Hepatocyte (in vitro differentiated cells): Measurements from ENCODE around the gene KBTBD4. TPM values are rescaled to one million over a fixed set of nuclear protein-coding genes. Genes with fewer than 3 reads are reported as not detected.

Source experiments
- DNase-seq: peaks from one replicate; pipeline ENCODE4 v3.0.0-alpha.2; 2016; ENCODE audit warnings: low spot score
- H2AFZ ChIP-seq: fragments of 200-600 bp; sonication (generic); 2 replicates; pipeline ENCODE4 v1.6.0; 2016; ENCODE audit warnings: antibody characterized with exemption, mild to moderate bottlenecking
- H3K27ac ChIP-seq: fragments of 200-600 bp; sonication (generic); 2 replicates; pipeline ENCODE4 v1.5.1; 2016; ENCODE audit warnings: mild to moderate bottlenecking
- H3K27me3 ChIP-seq: fragments of 200-600 bp; sonication (generic); 2 replicates; pipeline ENCODE4 v1.6.1; 2016
- H3K36me3 ChIP-seq: fragments of 200-600 bp; sonication (generic); replicated peaks from 2 replicates; pipeline ENCODE4 v1.5.1; 2016; ENCODE audit warnings: low read depth; ENCODE audit not compliant: insufficient read depth
- H3K4me1 ChIP-seq: fragments of 200-600 bp; sonication (generic); 2 replicates; pipeline ENCODE4 v1.5.1; 2016; ENCODE audit warnings: mild to moderate bottlenecking, moderate library complexity; ENCODE audit not compliant: insufficient read depth
- H3K4me2 ChIP-seq: fragments of 200-600 bp; sonication (generic); 2 replicates; pipeline ENCODE4 v1.6.0; 2016
- H3K4me3 ChIP-seq: fragments of 200-600 bp; sonication (generic); 2 replicates; pipeline ENCODE4 v1.5.1; 2016; ENCODE audit warnings: mild to moderate bottlenecking
- H3K79me2 ChIP-seq: fragments of 200-600 bp; sonication (generic); 2 replicates; pipeline ENCODE4 v1.6.0; 2017; ENCODE audit warnings: mild to moderate bottlenecking
- H3K9me2 ChIP-seq: fragments of 200-600 bp; sonication (generic); replicated peaks from 2 replicates; pipeline ENCODE4 v1.6.0; 2017; ENCODE audit warnings: mild to moderate bottlenecking; ENCODE audit not compliant: insufficient read depth
- H3K9me3 ChIP-seq: fragments of 200-600 bp; sonication (generic); 2 replicates; pipeline ENCODE4 v1.5.1; 2016; ENCODE audit warnings: low read depth, mild to moderate bottlenecking
- H4K20me1 ChIP-seq: fragments of 200-600 bp; sonication (generic); 2 replicates; pipeline ENCODE4 v1.6.0; 2016; ENCODE audit warnings: mild to moderate bottlenecking; ENCODE audit not compliant: insufficient read depth, poor library complexity, severe bottlenecking
- EZH2 ChIP-seq: fragments of 200-600 bp; sonication (generic); IDR thresholded peaks from 2 replicates; pipeline ENCODE4 v1.6.1; 2016; ENCODE audit warnings: antibody characterized with exemption, mild to moderate bottlenecking, borderline replicate concordance
- EZH2phosphoT487 ChIP-seq: fragments of 200-600 bp; sonication (generic); IDR thresholded peaks from one replicate; pipeline ENCODE4 v1.6.1; 2018; ENCODE audit warnings: antibody characterized with exemption, mild to moderate bottlenecking, low read depth, moderate library complexity; ENCODE audit not compliant: unreplicated experiment, severe bottlenecking
- WGBS: methylation state at CpG from one replicate; pipeline ENCODE4 v1.1.6; 2016; ENCODE audit warnings: low lambda C conversion rate; ENCODE audit errors: missing lambda C conversion rate; 5-methylcytosine and 5-hydroxymethylcytosine counted together
- polyA plus RNA-seq: library from polyadenylated mRNA; unstranded; fragments of >200 nt; fragmentation: Nextera tagmentation; extraction: Ambion mirVana; gene quantifications from 2 replicates; pipeline ENCODE4 v1.2.1, GENCODE V29; 2016
- total RNA-seq: library from RNA; depleted of rRNA; stranded (reverse); fragments of >200 nt; gene quantifications from 2 replicates; pipeline ENCODE4 v1.2.3, GENCODE V29; 2014
- TF ChIP-seq, protein P1 (sequence below): fragments of 200-600 bp; sonication (generic); IDR thresholded peaks from 2 replicates; pipeline ENCODE4 v1.5.1; 2016; ENCODE audit warnings: antibody characterized with exemption, mild to moderate bottlenecking; ENCODE audit not compliant: poor library complexity

KBTBD4 gene
- total and polyA plus RNA-seq, 2 experiments from 2014 or later = 14.6 to 18.2 TPM

DNA sequence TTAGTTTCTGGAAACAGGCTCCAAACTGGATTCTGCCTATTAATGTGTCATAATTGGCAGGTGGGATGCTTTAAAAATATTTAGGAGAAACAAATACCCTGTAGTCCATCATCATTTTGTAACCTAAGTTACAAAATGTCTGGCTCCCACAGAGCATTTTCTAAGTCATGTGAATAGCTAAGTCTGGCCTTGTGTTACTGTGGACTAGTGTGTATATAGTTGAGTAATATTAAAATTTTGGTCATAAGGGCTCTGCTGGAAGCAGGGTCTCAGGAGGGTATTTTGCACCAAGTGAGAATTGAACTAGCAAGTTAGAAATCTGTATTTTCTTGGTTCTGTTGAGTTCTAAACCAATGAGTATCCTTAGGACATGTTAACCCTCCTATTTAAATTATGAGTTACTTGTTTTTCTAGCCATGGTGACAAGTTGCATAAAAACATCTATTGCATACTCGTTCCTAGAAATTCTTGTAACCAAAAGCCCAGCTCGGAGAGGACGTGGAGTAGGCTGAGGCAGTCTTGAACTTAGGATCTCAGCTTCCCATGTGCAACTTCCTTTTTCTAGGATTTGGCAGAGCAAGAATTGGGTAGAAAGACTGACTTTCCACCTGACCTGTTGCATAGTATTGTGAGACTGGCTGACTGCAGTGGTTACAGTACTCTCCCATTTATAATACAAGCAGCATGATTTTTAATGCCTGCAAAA, 8.0 kb downstream of the KBTBD4 start:
- no peak overlapping the region for H3K27ac ChIP-seq
- H3K27me3 ChIP-seq = no peaks in the 10 kb centered on the region
- H3K36me3 ChIP-seq = no peaks in the 10 kb centered on the region
- peaks cover 59% of the 10 kb centered on the region for H3K79me2 ChIP-seq
- no peak overlapping the region for H3K4me3 ChIP-seq
- H4K20me1 ChIP-seq = no peaks in the 10 kb centered on the region
- 99% methylated on average over 3 of the region's 3 CpGs for WGBS
- no peak for DNase-seq
- no peak overlapping the region for H2AFZ ChIP-seq
- H3K4me2 ChIP-seq = no peak overlapping the region
- H3K4me1 ChIP-seq = peaks cover 9% of the 10 kb centered on the region
- H3K9me3 ChIP-seq = no peaks in the 10 kb centered on the region
- TF ChIP-seq, protein P1, sequence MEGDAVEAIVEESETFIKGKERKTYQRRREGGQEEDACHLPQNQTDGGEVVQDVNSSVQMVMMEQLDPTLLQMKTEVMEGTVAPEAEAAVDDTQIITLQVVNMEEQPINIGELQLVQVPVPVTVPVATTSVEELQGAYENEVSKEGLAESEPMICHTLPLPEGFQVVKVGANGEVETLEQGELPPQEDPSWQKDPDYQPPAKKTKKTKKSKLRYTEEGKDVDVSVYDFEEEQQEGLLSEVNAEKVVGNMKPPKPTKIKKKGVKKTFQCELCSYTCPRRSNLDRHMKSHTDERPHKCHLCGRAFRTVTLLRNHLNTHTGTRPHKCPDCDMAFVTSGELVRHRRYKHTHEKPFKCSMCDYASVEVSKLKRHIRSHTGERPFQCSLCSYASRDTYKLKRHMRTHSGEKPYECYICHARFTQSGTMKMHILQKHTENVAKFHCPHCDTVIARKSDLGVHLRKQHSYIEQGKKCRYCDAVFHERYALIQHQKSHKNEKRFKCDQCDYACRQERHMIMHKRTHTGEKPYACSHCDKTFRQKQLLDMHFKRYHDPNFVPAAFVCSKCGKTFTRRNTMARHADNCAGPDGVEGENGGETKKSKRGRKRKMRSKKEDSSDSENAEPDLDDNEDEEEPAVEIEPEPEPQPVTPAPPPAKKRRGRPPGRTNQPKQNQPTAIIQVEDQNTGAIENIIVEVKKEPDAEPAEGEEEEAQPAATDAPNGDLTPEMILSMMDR = no peak
- TF ChIP-seq EZH2 = no peak
- H3K9me2 ChIP-seq = no peaks in the 10 kb centered on the region

DNA sequence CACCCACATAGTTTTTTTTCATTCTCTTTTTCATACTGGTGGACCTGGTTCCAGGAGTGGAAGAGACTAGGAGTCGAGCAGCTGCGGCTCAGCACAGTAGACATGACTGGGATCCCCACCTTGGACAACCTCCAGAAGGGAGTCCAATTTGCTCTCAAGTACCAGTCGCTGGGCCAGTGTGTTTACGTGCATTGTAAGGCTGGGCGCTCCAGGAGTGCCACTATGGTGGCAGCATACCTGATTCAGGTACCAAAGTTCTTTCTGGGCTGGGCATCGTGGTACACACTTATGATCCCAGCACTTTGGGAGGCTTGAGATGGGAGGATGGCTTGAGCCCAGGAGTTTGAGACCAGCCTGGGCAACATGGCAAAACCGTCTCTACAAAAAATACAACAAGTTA, 9.1 kb downstream of the KBTBD4 start:
- Histone ChIP-seq H2AFZ (no peak overlapping the region), H3K4me1 (peaks cover 13% of the 10 kb centered on the region), H3K4me2 (no peak overlapping the region), H3K36me3 (no peaks in the 10 kb centered on the region), H3K27me3 (no peaks in the 10 kb centered on the region), H3K9me3 (no peaks in the 10 kb centered on the region), H3K9me2 (no peaks in the 10 kb centered on the region), H3K79me2 (peaks cover 63% of the 10 kb centered on the region), H3K4me3 (no peak overlapping the region), H3K27ac (no peak overlapping the region), H4K20me1 (no peaks in the 10 kb centered on the region)
- no peak for DNase-seq
- no peak for TF ChIP-seq EZH2
- TF ChIP-seq, protein P1 = no peak
- no peak for TF ChIP-seq EZH2phosphoT487
- WGBS = 99% methylated on average over 7 of the region's 7 CpGs

DNA sequence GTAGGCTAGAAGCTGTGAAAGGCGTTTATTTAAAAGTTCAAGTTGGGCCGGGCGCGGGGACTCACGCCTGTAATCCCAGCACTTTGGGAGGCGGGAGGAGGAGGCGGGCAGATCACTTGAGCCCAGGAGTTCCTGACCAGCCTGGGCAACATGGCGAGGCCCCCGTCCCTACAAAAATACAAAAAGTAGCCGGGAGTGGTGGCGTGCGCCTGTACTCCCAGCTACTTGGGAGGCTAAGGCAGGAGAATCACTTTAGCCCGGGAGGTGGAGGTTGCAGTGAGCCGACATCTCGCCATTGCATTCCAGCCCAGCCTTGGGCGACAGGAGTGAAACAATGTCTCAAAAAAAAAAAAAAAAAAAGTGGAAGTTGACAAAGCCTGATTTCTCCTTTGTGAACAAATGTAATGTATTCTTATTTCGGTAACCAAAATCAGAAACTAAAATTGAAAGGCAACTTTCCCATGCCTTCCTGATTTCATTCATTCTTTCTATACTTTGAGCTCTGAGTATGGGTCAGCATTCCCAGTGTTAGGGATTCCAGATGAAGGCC, 12.5 kb downstream of the KBTBD4 start:
- peak overlapping the region; percentile 95 for H3K4me3 ChIP-seq
- peak; percentile 27 for DNase-seq
- H3K9me2 ChIP-seq = no peaks in the 10 kb centered on the region
- H3K27ac ChIP-seq = peak overlapping the region; percentile 81
- H2AFZ ChIP-seq = peak overlapping the region; percentile 97
- peaks cover 13% of the 10 kb centered on the region for H3K4me1 ChIP-seq
- peaks cover 59% of the 10 kb centered on the region for H3K79me2 ChIP-seq
- 43% methylated on average over 13 of the region's 17 CpGs for WGBS
- H3K4me2 ChIP-seq = peak overlapping the region; percentile 96
- H3K36me3 ChIP-seq = no peaks in the 10 kb centered on the region
- no peaks in the 10 kb centered on the region for H3K27me3 ChIP-seq
- H4K20me1 ChIP-seq = no peaks in the 10 kb centered on the region
- TF ChIP-seq, protein P1 = no peak
- TF ChIP-seq EZH2phosphoT487 (no peak), EZH2 (no peak)
- H3K9me3 ChIP-seq = no peaks in the 10 kb centered on the region
